Liver (tissue), 3 donors: Measurements from ENCODE around the gene SOX18.

ENCODE experiments used
- JUND ChIP-seq, 2 donors: IDR thresholded peaks; 2 replicates each; pipeline ENCODE4 v1.6.1; 2016; ENCODE audit warnings: antibody characterized with exemption in 2 of 2
- SP1 ChIP-seq: IDR thresholded peaks from 2 replicates; pipeline ENCODE4 v1.6.1; 2018; ENCODE audit warnings: antibody characterized with exemption, mild to moderate bottlenecking
- TF ChIP-seq, protein P1 (sequence below): fragments of 150-350 bp; IDR thresholded peaks from 2 replicates; pipeline ENCODE4 v1.5.1; 2017; ENCODE audit warnings: improper control_type of control experiment, low read depth, low read length; ENCODE audit not compliant: missing input control
- TF ChIP-seq, protein P2 (sequence below): IDR thresholded peaks from 2 replicates; pipeline ENCODE4 v1.6.1; 2016; ENCODE audit warnings: antibody characterized with exemption
- donor health status: healthy.
- donor health status: healthy.

- no peak for TF ChIP-seq JUND (IDR thresholded peaks at IDR 0.05)
- TF ChIP-seq, protein P1, sequence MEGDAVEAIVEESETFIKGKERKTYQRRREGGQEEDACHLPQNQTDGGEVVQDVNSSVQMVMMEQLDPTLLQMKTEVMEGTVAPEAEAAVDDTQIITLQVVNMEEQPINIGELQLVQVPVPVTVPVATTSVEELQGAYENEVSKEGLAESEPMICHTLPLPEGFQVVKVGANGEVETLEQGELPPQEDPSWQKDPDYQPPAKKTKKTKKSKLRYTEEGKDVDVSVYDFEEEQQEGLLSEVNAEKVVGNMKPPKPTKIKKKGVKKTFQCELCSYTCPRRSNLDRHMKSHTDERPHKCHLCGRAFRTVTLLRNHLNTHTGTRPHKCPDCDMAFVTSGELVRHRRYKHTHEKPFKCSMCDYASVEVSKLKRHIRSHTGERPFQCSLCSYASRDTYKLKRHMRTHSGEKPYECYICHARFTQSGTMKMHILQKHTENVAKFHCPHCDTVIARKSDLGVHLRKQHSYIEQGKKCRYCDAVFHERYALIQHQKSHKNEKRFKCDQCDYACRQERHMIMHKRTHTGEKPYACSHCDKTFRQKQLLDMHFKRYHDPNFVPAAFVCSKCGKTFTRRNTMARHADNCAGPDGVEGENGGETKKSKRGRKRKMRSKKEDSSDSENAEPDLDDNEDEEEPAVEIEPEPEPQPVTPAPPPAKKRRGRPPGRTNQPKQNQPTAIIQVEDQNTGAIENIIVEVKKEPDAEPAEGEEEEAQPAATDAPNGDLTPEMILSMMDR = no peak
- TF ChIP-seq, protein P2, sequence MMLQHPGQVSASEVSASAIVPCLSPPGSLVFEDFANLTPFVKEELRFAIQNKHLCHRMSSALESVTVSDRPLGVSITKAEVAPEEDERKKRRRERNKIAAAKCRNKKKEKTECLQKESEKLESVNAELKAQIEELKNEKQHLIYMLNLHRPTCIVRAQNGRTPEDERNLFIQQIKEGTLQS = no peak
- no peak for TF ChIP-seq SP1
Measured at GRCh38 chr20:64095455-64095854, 46.0 kb upstream of the SOX18 start.
